Measurements from ENCODE around the gene ALG9. TPM values are rescaled to one million over a fixed set of nuclear protein-coding genes. Genes with fewer than 3 reads are reported as not detected.

Gene ALG9
- total and polyA plus RNA-seq, 10 donors: 9.0 to 57.5 (median 27.0) TPM

DNA sequence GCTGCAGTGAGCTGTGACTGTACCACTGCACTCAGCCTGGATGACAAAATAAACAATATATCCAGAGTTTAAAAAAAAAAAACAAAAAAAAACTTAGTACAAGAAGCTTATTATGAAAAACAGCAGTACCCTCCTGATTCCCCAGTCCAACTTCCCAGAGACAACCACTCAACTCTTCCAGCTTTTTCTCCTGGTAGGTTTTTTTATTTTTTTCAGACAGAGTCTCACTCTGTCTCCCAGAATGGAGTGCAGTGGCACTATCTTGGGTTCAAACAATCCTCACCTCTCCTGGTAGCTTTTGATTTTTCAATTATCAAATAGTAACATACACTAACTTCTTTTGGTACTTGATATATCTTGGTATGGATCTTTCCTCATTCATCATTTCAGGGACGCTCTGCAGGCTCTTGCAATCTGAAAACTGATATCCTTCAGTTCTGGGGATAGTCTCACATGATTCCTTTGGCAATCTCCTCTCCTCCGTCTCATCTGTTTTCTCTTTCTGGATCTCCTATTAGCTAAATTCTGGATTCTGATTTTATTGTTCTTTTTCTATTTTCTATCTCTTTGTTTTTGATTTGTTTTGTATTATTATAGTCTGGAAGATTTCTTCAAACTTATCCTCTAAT lies 44.9 kb downstream of the ALG9 start:
- WGBS, 5 donors: 86 to 98% (median 96%) methylated on average over 2 of the region's 2 CpGs
- no peak overlapping the region for H3K27ac ChIP-seq
- TF ChIP-seq POLR2AphosphoS5 (IDR thresholded peaks at IDR 0.05): no peak
- TF ChIP-seq, protein P1, sequence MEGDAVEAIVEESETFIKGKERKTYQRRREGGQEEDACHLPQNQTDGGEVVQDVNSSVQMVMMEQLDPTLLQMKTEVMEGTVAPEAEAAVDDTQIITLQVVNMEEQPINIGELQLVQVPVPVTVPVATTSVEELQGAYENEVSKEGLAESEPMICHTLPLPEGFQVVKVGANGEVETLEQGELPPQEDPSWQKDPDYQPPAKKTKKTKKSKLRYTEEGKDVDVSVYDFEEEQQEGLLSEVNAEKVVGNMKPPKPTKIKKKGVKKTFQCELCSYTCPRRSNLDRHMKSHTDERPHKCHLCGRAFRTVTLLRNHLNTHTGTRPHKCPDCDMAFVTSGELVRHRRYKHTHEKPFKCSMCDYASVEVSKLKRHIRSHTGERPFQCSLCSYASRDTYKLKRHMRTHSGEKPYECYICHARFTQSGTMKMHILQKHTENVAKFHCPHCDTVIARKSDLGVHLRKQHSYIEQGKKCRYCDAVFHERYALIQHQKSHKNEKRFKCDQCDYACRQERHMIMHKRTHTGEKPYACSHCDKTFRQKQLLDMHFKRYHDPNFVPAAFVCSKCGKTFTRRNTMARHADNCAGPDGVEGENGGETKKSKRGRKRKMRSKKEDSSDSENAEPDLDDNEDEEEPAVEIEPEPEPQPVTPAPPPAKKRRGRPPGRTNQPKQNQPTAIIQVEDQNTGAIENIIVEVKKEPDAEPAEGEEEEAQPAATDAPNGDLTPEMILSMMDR (IDR thresholded peaks at IDR 0.05 in 8 of 11, conservative IDR thresholded peaks at IDR 0.05 in 3 of 11): no peak
- TF ChIP-seq POLR2A (IDR thresholded peaks at IDR 0.05): no peak
- H3K27me3 ChIP-seq (replicated peaks in 1 of 7): no peaks in the 10 kb centered on the region
- no peak for DNase-seq
- no peak overlapping the region for H3K4me3 ChIP-seq
- no peaks in the 10 kb centered on the region for H3K9me3 ChIP-seq
- intact Hi-C loops (cut with DNase I; ENCODE audit: low total_unique reads): no loop called here
- peaks cover 0 to 48% (median 12%) of the 10 kb centered on the region in 6 donors for H3K36me3 ChIP-seq
- H3K4me1 ChIP-seq: no peaks in the 10 kb centered on the region

DNA sequence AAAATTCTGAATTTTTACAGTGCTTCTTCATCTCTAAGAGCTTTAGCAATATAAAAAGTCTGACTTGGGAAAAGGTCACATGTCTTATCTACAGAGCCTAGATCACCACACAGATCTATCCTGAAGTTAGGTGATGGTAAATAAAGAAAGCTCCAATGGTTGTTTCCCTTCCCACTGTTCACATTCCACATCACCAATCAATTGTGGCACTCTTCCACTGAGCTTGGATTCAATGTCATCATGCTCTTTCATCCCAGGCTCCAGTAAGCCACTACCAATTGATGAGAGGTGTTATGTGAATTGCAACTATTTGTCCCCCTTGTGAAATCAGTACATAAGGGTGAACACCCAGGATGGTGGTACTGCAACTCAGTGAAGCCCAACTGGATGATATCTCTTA lies 47.8 kb downstream of the ALG9 start:
- H3K4me3 ChIP-seq: no peak overlapping the region
- H3K27me3 ChIP-seq (replicated peaks in 1 of 7): no peaks in the 10 kb centered on the region
- H3K4me1 ChIP-seq: peaks cover 0 to 19% (median 7%) of the 10 kb centered on the region in 6 donors
- H3K9me3 ChIP-seq: no peaks in the 10 kb centered on the region
- peaks cover 0 to 40% (median 6%) of the 10 kb centered on the region in 6 donors for H3K36me3 ChIP-seq
- H3K27ac ChIP-seq: no peak overlapping the region
- DNase-seq: no peak
- intact Hi-C loops (cut with DNase I; ENCODE audit: low total_unique reads): no loop called here
- TF ChIP-seq POLR2AphosphoS5 (IDR thresholded peaks at IDR 0.05): no peak
- TF ChIP-seq, protein P1 (IDR thresholded peaks at IDR 0.05 in 8 of 11, conservative IDR thresholded peaks at IDR 0.05 in 3 of 11): no peak
- no peak for TF ChIP-seq POLR2A (IDR thresholded peaks at IDR 0.05)

DNA sequence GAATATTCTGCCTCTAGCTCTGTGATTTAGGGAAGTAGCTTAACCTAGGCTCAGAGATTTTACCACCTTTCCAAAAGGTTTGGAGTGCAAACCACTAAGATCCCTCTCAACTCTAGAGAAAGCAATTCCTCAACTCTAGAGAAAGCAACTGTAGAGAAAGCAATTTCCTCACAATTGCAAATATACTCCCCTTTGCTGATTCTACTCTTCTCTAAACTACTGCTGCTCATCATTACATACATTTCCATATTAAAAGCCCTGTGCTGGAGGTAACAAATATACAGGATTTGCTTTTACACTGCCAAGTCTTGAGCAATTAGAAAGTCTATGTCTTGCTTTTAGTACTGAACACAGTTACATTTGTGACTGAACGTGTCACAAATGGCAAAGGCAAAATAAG lies 48.2 kb downstream of the ALG9 start:
- H3K4me1 ChIP-seq: peaks cover 0 to 19% (median 9%) of the 10 kb centered on the region in 6 donors
- H3K27ac ChIP-seq: no peak overlapping the region
- intact Hi-C loops (cut with DNase I; ENCODE audit: low total_unique reads): no loop called here
- TF ChIP-seq, protein P1 (IDR thresholded peaks at IDR 0.05 in 8 of 11, conservative IDR thresholded peaks at IDR 0.05 in 3 of 11): no peak
- TF ChIP-seq POLR2AphosphoS5 (IDR thresholded peaks at IDR 0.05): no peak
- no peak for TF ChIP-seq POLR2A (IDR thresholded peaks at IDR 0.05)
- no peak for DNase-seq
- H3K27me3 ChIP-seq (replicated peaks in 1 of 7): no peaks in the 10 kb centered on the region
- no peaks in the 10 kb centered on the region for H3K9me3 ChIP-seq
- 85 to 94% (median 90%) methylated on average over 1 of the region's 1 CpG for WGBS, 5 donors
- no peak overlapping the region for H3K4me3 ChIP-seq
- peaks cover 0 to 39% (median 3%) of the 10 kb centered on the region in 6 donors for H3K36me3 ChIP-seq

DNA sequence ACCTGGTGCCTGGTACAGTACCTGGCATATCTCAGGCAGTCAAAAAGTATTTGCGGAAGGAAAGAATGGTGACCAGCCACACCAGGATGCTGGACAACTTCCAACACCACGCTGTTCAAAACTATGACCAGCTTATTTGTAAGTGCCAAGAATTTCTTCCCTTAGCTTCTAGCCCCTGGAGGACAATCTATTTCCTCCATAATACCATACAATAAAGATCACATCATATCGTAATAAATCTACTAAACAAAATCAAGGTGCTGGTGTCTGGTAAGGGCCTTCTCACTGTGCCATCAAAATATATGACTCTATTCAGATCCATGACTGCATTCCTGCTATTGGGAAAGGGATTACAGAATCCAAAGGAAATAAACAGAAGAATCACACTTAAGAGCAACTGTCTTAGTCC lies 51.5 kb downstream of the ALG9 start:
- TF ChIP-seq POLR2A (IDR thresholded peaks at IDR 0.05) (no peak), POLR2AphosphoS5 (IDR thresholded peaks at IDR 0.05) (no peak)
- TF ChIP-seq, protein P1 (IDR thresholded peaks at IDR 0.05 in 8 of 11, conservative IDR thresholded peaks at IDR 0.05 in 3 of 11): no peak
- Histone ChIP-seq H3K27me3 (replicated peaks in 1 of 7) (no peaks in the 10 kb centered on the region), H3K4me1 (peaks cover 0 to 19% (median 9%) of the 10 kb centered on the region in 6 donors), H3K27ac (peak overlapping the region; percentile 24 to 77 (median 68)), H3K36me3 (peaks cover 0 to 59% (median 0%) of the 10 kb centered on the region in 6 donors), H3K4me3 (no peak overlapping the region), H3K9me3 (no peaks in the 10 kb centered on the region)
- 58 to 83% (median 75%) methylated on average over 3 of the region's 3 CpGs for WGBS, 5 donors
- DNase-seq: no peak
- intact Hi-C loops (cut with DNase I; ENCODE audit: low total_unique reads): no loop called here

Measured in spleen (tissue), 11 donors.